Loucy (cell line): Measurements from ENCODE around the gene ABCG1.

Experiments used
- H2AFZ ChIP-seq: fragments of 200-600 bp; sonication (generic); 2 replicates; pipeline ENCODE4 v1.6.0; 2016; ENCODE audit warnings: antibody characterized with exemption, mild to moderate bottlenecking, low read length, moderate library complexity
- H3F3A ChIP-seq: fragments of 200-600 bp; 2 replicates; pipeline ENCODE4 v1.6.0; 2016; ENCODE audit warnings: antibody characterized with exemption, low read depth, mild to moderate bottlenecking
- H3K27me3 ChIP-seq: fragments of 200-600 bp; sonication (generic); 2 replicates; pipeline ENCODE4 v1.6.1; 2014; ENCODE audit warnings: low read length, mild to moderate bottlenecking; ENCODE audit not compliant: insufficient read depth, poor library complexity, severe bottlenecking
- H3K36me3 ChIP-seq: fragments of 200-600 bp; sonication (generic); 2 replicates; pipeline ENCODE4 v1.6.1; 2016; ENCODE audit warnings: low read length; ENCODE audit not compliant: insufficient read depth
- H3K4me1 ChIP-seq: fragments of 200-600 bp; sonication (generic); 2 replicates; pipeline ENCODE4 v1.5.1; 2014; ENCODE audit warnings: low read length, mild to moderate bottlenecking; ENCODE audit not compliant: insufficient read depth, poor library complexity, severe bottlenecking
- H3K4me2 ChIP-seq: fragments of 200-600 bp; sonication (generic); 2 replicates; pipeline ENCODE4 v1.6.0; 2014; ENCODE audit warnings: antibody characterized with exemption, low read length, low read depth, mild to moderate bottlenecking; ENCODE audit not compliant: poor library complexity, severe bottlenecking
- H3K4me3 ChIP-seq: fragments of 200-600 bp; sonication (generic); 2 replicates; pipeline ENCODE4 v1.5.1; 2014; ENCODE audit warnings: low read length, mild to moderate bottlenecking, mixed read lengths; ENCODE audit not compliant: poor library complexity, severe bottlenecking
- H3K79me2 ChIP-seq: fragments of 200-600 bp; sonication (generic); 2 replicates; pipeline ENCODE4 v1.6.1; 2014; ENCODE audit warnings: low read length; ENCODE audit not compliant: insufficient read depth
- H3K9ac ChIP-seq: fragments of 200-600 bp; sonication (generic); 2 replicates; pipeline ENCODE4 v1.6.0; 2014; ENCODE audit warnings: mild to moderate bottlenecking, low read depth, low read length, moderate library complexity; ENCODE audit not compliant: poor library complexity, severe bottlenecking
- H3K9me2 ChIP-seq: fragments of 200-600 bp; sonication (generic); replicated peaks from 2 replicates; pipeline ENCODE4 v1.6.1; 2016; ENCODE audit warnings: low read depth, low read length, mixed read lengths
- H3K9me3 ChIP-seq: fragments of 200-600 bp; sonication (generic); 2 replicates; pipeline ENCODE4 v1.6.1; 2014; ENCODE audit warnings: mild to moderate bottlenecking, antibody characterized with exemption, low read length, low read depth; ENCODE audit not compliant: insufficient read depth
- H4K20me1 ChIP-seq: fragments of 200-600 bp; sonication (generic); 2 replicates; pipeline ENCODE4 v1.6.0; 2014; ENCODE audit warnings: antibody characterized with exemption, low read length, mild to moderate bottlenecking; ENCODE audit not compliant: insufficient read depth, poor library complexity, severe bottlenecking
- CTCF ChIP-seq: fragments of 200-600 bp; sonication (generic); conservative IDR thresholded peaks from 2 replicates; pipeline ENCODE4 v1.5.1; 2014; ENCODE audit warnings: mild to moderate bottlenecking, antibody characterized with exemption, low read length
- EZH2phosphoT487 ChIP-seq: fragments of 200-600 bp; IDR thresholded peaks from 2 replicates; pipeline ENCODE4 v1.6.1; 2018; ENCODE audit warnings: antibody characterized with exemption, mild to moderate bottlenecking, moderate library complexity, borderline replicate concordance

The ABCG1 gene

DNA sequence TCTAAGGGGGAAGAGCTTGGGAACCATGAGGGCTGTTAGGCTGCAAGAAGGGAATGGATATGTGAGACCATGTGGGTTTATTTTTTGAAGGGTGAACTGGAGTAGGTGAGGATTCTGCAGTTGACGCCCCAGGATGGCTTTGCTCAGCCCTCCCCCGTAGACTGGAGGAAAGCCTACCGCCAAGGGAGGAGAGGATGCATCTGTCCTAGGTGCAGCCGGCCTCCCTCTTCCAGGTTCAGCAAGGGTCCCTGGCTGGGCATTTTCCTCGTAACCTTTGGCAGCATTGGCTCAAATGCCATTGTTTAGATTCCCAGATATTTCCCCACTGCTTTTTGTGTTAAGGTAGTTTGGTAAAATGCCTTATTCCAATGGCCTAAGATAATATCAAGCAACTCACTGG, 79.7 kb downstream of the ABCG1 start:
- peaks cover 48% of the 10 kb centered on the region for H3K4me1 ChIP-seq
- no peak for TF ChIP-seq CTCF
- no peak for TF ChIP-seq EZH2phosphoT487
- H3K36me3 ChIP-seq, result peaks cover 25% of the 10 kb centered on the region; the same call in 1 of the 2 replicates
- H2AFZ ChIP-seq, result no peak overlapping the region
- H3K9ac ChIP-seq, result no peak overlapping the region
- no peaks in the 10 kb centered on the region for H3K9me2 ChIP-seq
- no peaks in the 10 kb centered on the region for H3K9me3 ChIP-seq
- no peak overlapping the region for H3K4me3 ChIP-seq
- H4K20me1 ChIP-seq, result no peaks in the 10 kb centered on the region
- no peaks in the 10 kb centered on the region for H3K79me2 ChIP-seq
- no peaks in the 10 kb centered on the region for H3F3A ChIP-seq
- H3K27me3 ChIP-seq, result no peaks in the 10 kb centered on the region
- no peak overlapping the region for H3K4me2 ChIP-seq

DNA sequence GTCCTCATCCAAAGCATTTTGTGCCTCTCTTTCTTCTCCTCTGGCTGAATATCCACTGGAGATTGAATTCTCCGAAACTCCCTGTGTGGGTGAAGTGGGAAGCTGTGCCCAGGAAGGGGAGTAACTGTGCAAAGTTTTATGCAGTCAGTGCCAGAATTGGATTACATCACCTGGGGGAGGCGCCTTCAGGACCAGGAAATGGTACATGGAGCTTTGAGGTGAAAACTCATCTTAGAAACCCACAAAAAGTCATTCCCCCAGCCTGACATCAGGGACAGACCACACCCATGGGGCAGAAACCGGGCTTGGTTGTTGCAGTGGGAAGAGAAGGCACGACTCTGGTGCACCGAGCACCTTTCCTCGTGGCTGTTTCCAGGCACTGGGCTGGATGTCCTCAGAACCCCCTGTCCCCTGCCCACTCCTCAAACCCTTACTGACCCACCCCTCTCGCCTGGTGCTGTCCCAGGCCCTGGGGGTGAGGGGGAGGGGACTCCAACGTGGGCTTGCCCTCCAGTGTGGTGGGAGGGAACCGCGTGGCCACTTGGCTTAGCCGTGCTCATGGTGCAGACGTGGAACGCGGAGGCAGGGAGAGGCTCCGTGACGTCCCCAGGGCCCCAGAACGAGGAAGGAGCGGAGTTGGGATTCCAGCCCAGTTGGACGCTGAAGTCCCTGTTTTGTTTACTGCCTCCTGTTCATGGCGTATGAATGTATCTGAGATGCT, 80.5 kb downstream of the ABCG1 start:
- Histone ChIP-seq H3K9ac (no peak overlapping the region), H3K4me3 (no peak overlapping the region), H3K4me1 (peaks cover 50% of the 10 kb centered on the region), H4K20me1 (no peaks in the 10 kb centered on the region), H3K4me2 (peak overlapping the region; percentile 19), H3K9me2 (no peaks in the 10 kb centered on the region), H3K79me2 (no peaks in the 10 kb centered on the region), H3K36me3 (peaks cover 17% of the 10 kb centered on the region; the same call in 1 of the 2 replicates), H3K9me3 (no peaks in the 10 kb centered on the region), H3F3A (no peaks in the 10 kb centered on the region), H2AFZ (no peak overlapping the region), H3K27me3 (no peaks in the 10 kb centered on the region)
- no peak for TF ChIP-seq CTCF
- no peak for TF ChIP-seq EZH2phosphoT487

- Histone ChIP-seq H3K4me3 (no peak overlapping the region), H2AFZ (no peak overlapping the region), H3K36me3 (peaks cover 13% of the 10 kb centered on the region; the same call in 1 of the 2 replicates), H3F3A (no peaks in the 10 kb centered on the region), H3K27me3 (no peaks in the 10 kb centered on the region), H3K4me2 (peak overlapping the region; percentile 19), H3K79me2 (peaks cover 2% of the 10 kb centered on the region; the same call in 1 of the 2 replicates), H3K9ac (no peak overlapping the region), H3K4me1 (peaks cover 56% of the 10 kb centered on the region), H4K20me1 (no peaks in the 10 kb centered on the region), H3K9me3 (no peaks in the 10 kb centered on the region), H3K9me2 (no peaks in the 10 kb centered on the region)
- TF ChIP-seq EZH2phosphoT487 (no peak), CTCF (no peak)
These were observed 81.2 kb downstream of the ABCG1 start for GRCh38 chr21:42300045-42300583.
